Neutrophil (primary cell): ENCODE measurements around the gene GTF3C5.
"Not testable (repeated sequence)": the region's sequence is repeated elsewhere in the genome, so short reads cannot be mapped to it uniquely, and the experiment has no call there.

Source experiments
- H3K27ac ChIP-seq: fragments of 200-600 bp; sonication (generic); 2 replicates; pipeline ENCODE4 v1.5.1; 2016; ENCODE audit warnings: mild to moderate bottlenecking, moderate library complexity
- H3K27me3 ChIP-seq: fragments of 200-600 bp; sonication (generic); 2 replicates; pipeline ENCODE4 v1.6.0; 2016; ENCODE audit warnings: mild to moderate bottlenecking
- H3K36me3 ChIP-seq: fragments of 200-600 bp; sonication (generic); 2 replicates; pipeline ENCODE4 v1.5.1; 2017
- H3K4me1 ChIP-seq, 2 experiments: fragments of 200-600 bp in 1 of 2; sonication (generic) in 1 of 2; 1 replicate in 1 of 2; 2 replicates in 1 of 2; pipeline versions ENCODE4 v1.5.1 to v1.6.1; 2013 to 2016; ENCODE audit warnings: low read depth in 1 of 2, low read length in 1 of 2, mild to moderate bottlenecking in 1 of 2, moderate library complexity in 1 of 2; ENCODE audit not compliant: control insufficient read depth in 1 of 2, insufficient read depth in 1 of 2
- H3K4me3 ChIP-seq, 2 experiments: fragments of 200-600 bp in 1 of 2; sonication (generic) in 1 of 2; 1 replicate in 1 of 2; 2 replicates in 1 of 2; pipeline ENCODE4 v1.5.1; 2013 to 2016; ENCODE audit warnings: low read depth in 1 of 2, low read length in 1 of 2, mild to moderate bottlenecking in 1 of 2, moderate library complexity in 1 of 2
- H3K9me3 ChIP-seq: fragments of 200-600 bp; sonication (generic); 2 replicates; pipeline ENCODE4 v1.5.1; 2016
- TF ChIP-seq, protein P1 (sequence below): fragments of 200-600 bp; sonication (generic); IDR thresholded peaks from 2 replicates; pipeline ENCODE4 v1.5.1; 2016; ENCODE audit warnings: antibody characterized with exemption

The GTF3C5 gene

DNA sequence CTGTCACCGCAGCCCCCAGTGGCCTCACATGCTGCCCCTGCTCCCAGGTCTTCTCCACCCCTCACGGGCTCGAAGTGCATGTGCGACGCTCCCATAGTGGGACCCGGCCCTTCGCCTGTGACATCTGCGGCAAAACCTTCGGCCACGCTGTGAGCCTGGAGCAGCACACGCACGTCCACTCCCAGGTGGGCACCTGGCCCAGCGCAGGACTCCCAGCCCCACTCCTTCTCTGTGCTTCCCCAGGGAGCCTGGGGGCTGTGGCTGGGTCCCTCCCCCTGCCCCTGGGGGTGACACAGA is 41.8 kb upstream of the GTF3C5 start:
- peaks cover 0 to 3% of the 10 kb centered on the region in 2 experiments for H3K4me1 ChIP-seq
- no peak overlapping the region for H3K4me3 ChIP-seq
- no peak overlapping the region for H3K27ac ChIP-seq
- TF ChIP-seq, protein P1, sequence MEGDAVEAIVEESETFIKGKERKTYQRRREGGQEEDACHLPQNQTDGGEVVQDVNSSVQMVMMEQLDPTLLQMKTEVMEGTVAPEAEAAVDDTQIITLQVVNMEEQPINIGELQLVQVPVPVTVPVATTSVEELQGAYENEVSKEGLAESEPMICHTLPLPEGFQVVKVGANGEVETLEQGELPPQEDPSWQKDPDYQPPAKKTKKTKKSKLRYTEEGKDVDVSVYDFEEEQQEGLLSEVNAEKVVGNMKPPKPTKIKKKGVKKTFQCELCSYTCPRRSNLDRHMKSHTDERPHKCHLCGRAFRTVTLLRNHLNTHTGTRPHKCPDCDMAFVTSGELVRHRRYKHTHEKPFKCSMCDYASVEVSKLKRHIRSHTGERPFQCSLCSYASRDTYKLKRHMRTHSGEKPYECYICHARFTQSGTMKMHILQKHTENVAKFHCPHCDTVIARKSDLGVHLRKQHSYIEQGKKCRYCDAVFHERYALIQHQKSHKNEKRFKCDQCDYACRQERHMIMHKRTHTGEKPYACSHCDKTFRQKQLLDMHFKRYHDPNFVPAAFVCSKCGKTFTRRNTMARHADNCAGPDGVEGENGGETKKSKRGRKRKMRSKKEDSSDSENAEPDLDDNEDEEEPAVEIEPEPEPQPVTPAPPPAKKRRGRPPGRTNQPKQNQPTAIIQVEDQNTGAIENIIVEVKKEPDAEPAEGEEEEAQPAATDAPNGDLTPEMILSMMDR: no peak
- no peaks in the 10 kb centered on the region for H3K36me3 ChIP-seq
- H3K27me3 ChIP-seq: peaks cover 60% of the 10 kb centered on the region
- no peaks in the 10 kb centered on the region for H3K9me3 ChIP-seq

GRCh38 chr9:132989414-132989996 is 41.3 kb upstream of the GTF3C5 start:
- Histone ChIP-seq H3K27ac (no peak overlapping the region), H3K4me1 (peaks cover 4 to 8% of the 10 kb centered on the region in 2 experiments), H3K36me3 (no peaks in the 10 kb centered on the region), H3K9me3 (no peaks in the 10 kb centered on the region), H3K27me3 (peaks cover 57% of the 10 kb centered on the region), H3K4me3 (no peak overlapping the region)
- TF ChIP-seq, protein P1: no peak

GRCh38 chr9:132989998-132990557 is 40.7 kb upstream of the GTF3C5 start:
- H3K9me3 ChIP-seq, H3K4me3 ChIP-seq, H3K27ac ChIP-seq, H3K36me3 ChIP-seq: not testable (repeated sequence)
- Histone ChIP-seq H3K27me3 (peaks cover 57% of the 10 kb centered on the region), H3K4me1 (peaks cover 7 to 12% of the 10 kb centered on the region in 2 experiments)

DNA sequence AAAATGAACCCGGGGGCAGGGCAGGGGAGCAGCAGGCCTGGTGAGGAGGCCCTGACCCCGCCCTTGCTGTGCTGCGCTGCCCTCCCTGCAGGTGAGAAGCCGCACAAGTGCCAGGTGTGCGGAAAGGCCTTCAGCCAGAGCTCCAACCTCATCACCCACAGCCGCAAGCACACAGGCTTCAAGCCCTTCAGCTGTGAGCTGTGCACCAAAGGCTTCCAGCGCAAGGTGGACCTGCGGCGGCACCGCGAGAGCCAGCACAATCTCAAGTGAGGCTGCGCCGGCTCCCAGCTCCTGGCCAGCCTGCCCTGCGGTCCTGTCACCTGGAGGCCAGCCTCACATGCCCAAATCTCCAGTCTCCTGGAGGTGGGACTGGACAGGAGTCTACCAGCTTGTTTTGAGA is 40.0 kb upstream of the GTF3C5 start:
- peaks cover 7 to 12% of the 10 kb centered on the region in 2 experiments for H3K4me1 ChIP-seq
- no peak overlapping the region for H3K27ac ChIP-seq
- H3K36me3 ChIP-seq: no peaks in the 10 kb centered on the region
- H3K9me3 ChIP-seq: no peaks in the 10 kb centered on the region
- H3K27me3 ChIP-seq: peaks cover 55% of the 10 kb centered on the region
- TF ChIP-seq, protein P1: no peak
- no peak overlapping the region for H3K4me3 ChIP-seq

- Histone ChIP-seq H3K27ac (no peak overlapping the region), H3K4me3 (no peak overlapping the region), H3K4me1 (peaks cover 7 to 12% of the 10 kb centered on the region in 2 experiments), H3K36me3 (no peaks in the 10 kb centered on the region), H3K9me3 (no peaks in the 10 kb centered on the region), H3K27me3 (peaks cover 46% of the 10 kb centered on the region)
- TF ChIP-seq, protein P1: no peak
Observed at GRCh38 chr9:132991351-132992300, 39.2 kb upstream of the GTF3C5 start.

DNA sequence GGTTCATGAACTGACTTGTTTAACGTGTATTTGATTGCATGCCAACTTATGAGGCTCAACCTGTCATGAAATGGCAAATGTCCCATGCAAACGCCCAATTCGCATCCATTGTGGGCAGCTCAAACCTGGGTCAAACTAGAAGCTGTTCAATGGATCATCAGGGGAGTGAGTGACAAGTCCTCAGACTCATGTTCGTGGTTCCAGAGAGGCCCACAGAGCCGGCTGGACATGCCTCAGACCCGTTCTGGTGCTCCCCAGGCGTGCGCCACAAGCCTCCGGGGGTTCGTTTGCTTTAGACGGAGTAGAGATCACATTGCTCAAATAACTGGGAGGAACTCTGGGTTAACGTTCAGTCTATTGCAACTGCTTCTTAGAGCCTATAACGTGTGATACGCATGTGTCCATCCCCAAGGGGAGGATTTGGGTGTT is 37.3 kb upstream of the GTF3C5 start:
- Histone ChIP-seq H3K27me3 (peaks cover 43% of the 10 kb centered on the region), H3K4me3 (no peak overlapping the region), H3K4me1 (peaks cover 7 to 12% of the 10 kb centered on the region in 2 experiments), H3K36me3 (no peaks in the 10 kb centered on the region), H3K9me3 (no peaks in the 10 kb centered on the region), H3K27ac (no peak overlapping the region)
- TF ChIP-seq, protein P1: no peak
